Endothelial cell of umbilical vein (primary cell): Measurements from ENCODE around the gene ASB7. TPM values are rescaled to one million over a fixed set of nuclear protein-coding genes. Genes with fewer than 3 reads are reported as not detected.

Experiments used
- BruUV-seq: library from RNA; stranded (reverse); fragments of 400-500 nt; replicated peaks from 2 replicates; lab custom pipeline; 2021; lab: Mats Ljungman, UMichigan
- CTCF ChIA-PET: fragments of 300-600, 350-600 bp; sonication (Branson Sonifier 250); formaldehyde crosslinking; loops from one replicate; lab custom pipeline; 2021; ENCODE audit warnings: antibody characterized with exemption, inconsistent platforms; lab: Charles Lee
- POLR2A ChIA-PET: fragments of 300-600, 350-600 bp; sonication (Branson Sonifier 250); formaldehyde crosslinking; loops from one replicate; lab custom pipeline; 2021; ENCODE audit warnings: antibody characterized with exemption, inconsistent platforms; lab: Charles Lee
- DNase-seq: peaks from one replicate; pipeline ENCODE4 v3.0.0-alpha.2; 2011; ENCODE audit warnings: low read depth, low spot score
- FAIRE-seq: peaks from 2 replicates; lab custom pipeline; 2011; peaks lifted over from hg19 to GRCh38; lab: Jason Lieb, UNC
- H2AFZ ChIP-seq: 2 replicates; pipeline ENCODE4 v1.6.0; 2012; ENCODE audit warnings: low read depth, low read length, control low read depth, inconsistent platforms
- H3K27ac ChIP-seq: 2 replicates; pipeline ENCODE4 v1.5.1; 2011; ENCODE audit warnings: low read depth, mild to moderate bottlenecking, control low read depth, low read length, moderate library complexity; ENCODE audit not compliant: insufficient read depth
- H3K27me3 ChIP-seq, 2 experiments: 2 replicates each; pipeline versions ENCODE4 v1.6.0 to v1.6.1; 2011; ENCODE audit warnings: low read length in 2 of 2, mixed read lengths in 1 of 2; ENCODE audit not compliant: control insufficient read depth in 2 of 2, insufficient read depth in 2 of 2
- H3K36me3 ChIP-seq, 2 experiments: 2 replicates in 1 of 2; 3 replicates in 1 of 2; pipeline ENCODE4 v1.5.1; 2011; ENCODE audit warnings: low read length in 2 of 2, mild to moderate bottlenecking in 1 of 2, moderate library complexity in 1 of 2; ENCODE audit not compliant: control insufficient read depth in 2 of 2, insufficient read depth in 2 of 2; ENCODE audit errors: extremely low read depth in 1 of 2
- H3K4me1 ChIP-seq: 3 replicates; pipeline ENCODE4 v1.5.1; 2011; ENCODE audit warnings: mild to moderate bottlenecking, low read length; ENCODE audit not compliant: control insufficient read depth, insufficient read depth; ENCODE audit errors: extremely low read depth
- H3K4me2 ChIP-seq: 2 replicates; pipeline ENCODE4 v1.6.1; 2011; ENCODE audit warnings: low read length, control low read depth, mixed read lengths; ENCODE audit not compliant: insufficient read depth
- H3K4me3 ChIP-seq, 3 experiments: fragments of 200-600 bp in 1 of 3; sonication (generic), shearing (Covaris generic) in 1 of 3; replicated peaks in 1 of 3; 2 replicates each; pipeline ENCODE4 v1.5.1; 2011 to 2016; ENCODE audit warnings: control low read depth in 3 of 3, low read length in 3 of 3, mild to moderate bottlenecking in 2 of 3, inconsistent platforms in 1 of 3, low read depth in 1 of 3, moderate library complexity in 1 of 3; ENCODE audit not compliant: insufficient read depth in 1 of 3
- H3K79me2 ChIP-seq: 2 replicates; pipeline ENCODE4 v1.6.0; 2012; ENCODE audit warnings: low read length, inconsistent platforms; ENCODE audit not compliant: control insufficient read depth, insufficient read depth
- H3K9ac ChIP-seq: replicated peaks from 2 replicates; pipeline ENCODE3; 2011; ENCODE audit warnings: low read length, control low read depth; ENCODE audit not compliant: insufficient read depth; ENCODE audit errors: extremely low read depth
- H3K9me1 ChIP-seq: replicated peaks from 3 replicates; pipeline ENCODE4 v1.6.0; 2011; ENCODE audit warnings: mild to moderate bottlenecking, low read length; ENCODE audit not compliant: control insufficient read depth, insufficient read depth; ENCODE audit errors: extremely low read depth
- H3K9me3 ChIP-seq: replicated peaks from 2 replicates; pipeline ENCODE4 v1.5.1; 2012; ENCODE audit warnings: low read length, inconsistent platforms; ENCODE audit not compliant: control insufficient read depth, insufficient read depth
- H4K20me1 ChIP-seq: replicated peaks from 2 replicates; pipeline ENCODE3; 2011; ENCODE audit warnings: mild to moderate bottlenecking, low read length; ENCODE audit not compliant: control insufficient read depth, insufficient read depth; ENCODE audit errors: extremely low read depth
- EZH2 ChIP-seq: IDR thresholded peaks from 2 replicates; pipeline ENCODE4 v1.6.1; 2012; ENCODE audit warnings: borderline replicate concordance, low read depth, mild to moderate bottlenecking, moderate library complexity, low read length, inconsistent platforms; ENCODE audit not compliant: severe bottlenecking
- FOS ChIP-seq: IDR thresholded peaks from 2 replicates; pipeline ENCODE4 v1.6.1; 2011; ENCODE audit warnings: mild to moderate bottlenecking, low read length, moderate library complexity, borderline replicate concordance; ENCODE audit not compliant: insufficient read depth
- GATA2 ChIP-seq: IDR thresholded peaks from 2 replicates; pipeline ENCODE4 v1.7.0; 2011; ENCODE audit warnings: low read depth, mild to moderate bottlenecking, moderate library complexity, mixed read lengths, low read length; ENCODE audit not compliant: insufficient read length, insufficient read depth
- JUN ChIP-seq: IDR thresholded peaks from 2 replicates; pipeline ENCODE4 v1.6.1; 2011; ENCODE audit warnings: borderline replicate concordance, low read depth; ENCODE audit not compliant: insufficient read length, insufficient read depth
- MAX ChIP-seq: IDR thresholded peaks from 2 replicates; pipeline ENCODE4 v1.6.1; 2011; ENCODE audit not compliant: insufficient read depth, insufficient read length
- MYC ChIP-seq: IDR thresholded peaks from one replicate; pipeline ENCODE4 v1.6.1; 2011; ENCODE audit warnings: mild to moderate bottlenecking, low read depth, low read length
- POLR2A ChIP-seq: IDR thresholded peaks from 2 replicates; pipeline ENCODE4 v1.6.1; 2012; ENCODE audit warnings: low read depth, mild to moderate bottlenecking, control low read depth, low read length
- POLR2AphosphoS5 ChIP-seq: IDR thresholded peaks from 2 replicates; pipeline ENCODE4 v1.6.1; 2012; ENCODE audit warnings: low read depth, mild to moderate bottlenecking, control low read depth, low read length, moderate library complexity; ENCODE audit not compliant: insufficient read depth
- dilution Hi-C: fragments of 300-500 bp; cut with MboI; formaldehyde crosslinking; loops from one replicate; pipeline ENCODE4 v1.15.0; 2019; ENCODE audit warnings: low sequenced_read_pairs; ENCODE audit not compliant: extremely low pct_ligation_motif_present
- intact Hi-C: fragments of 100-400 bp; cut with micrococcal nuclease; formaldehyde crosslinking; loops from one replicate; pipeline ENCODE4 v1.10.0; 2022
- polyA plus RNA-seq, 4 experiments: library from polyadenylated mRNA; depleted of rRNA in 3 of 4; stranded (reverse) in 3 of 4; unstranded in 1 of 4; fragments of >200 nt; gene quantifications; 2 replicates each; pipeline versions ENCODE4 v1.2.1 to v1.2.3, GENCODE V29; 2011 to 2012; ENCODE audit warnings: missing spikeins in 1 of 4
- total RNA-seq: library from RNA; stranded (reverse); gene quantifications from 2 replicates; pipeline ENCODE4 v1.2.3, GENCODE V29; 2021
- TF ChIP-seq, protein P1 (sequence below), 2 donors: IDR thresholded peaks; 1 replicate in 1 of 2; 2 replicates in 1 of 2; pipeline ENCODE4 v1.5.1; 2011; ENCODE audit warnings: low read length in 2 of 2, mild to moderate bottlenecking in 2 of 2, moderate library complexity in 2 of 2, control low read depth in 1 of 2, inconsistent platforms in 1 of 2, low read depth in 1 of 2; ENCODE audit not compliant: insufficient read depth in 1 of 2; ENCODE audit errors: extremely low read depth in 1 of 2

ASB7 gene
- total and polyA plus RNA-seq, 2 donors (not counting 3 experiments of a cell fraction or from before 2014, with no cell fraction given): 6.8 to 13.3 TPM

- DNase-seq (no peak), FAIRE-seq (no peak)
- ChIA-PET CTCF (interaction anchor here (1.1 to 2.9 kb wide), 3 partner anchors 202 to 328 kb away, joined by 3 to 40 read pairs (median 19); no protein-coding TSS in a partner anchor), POLR2A (no interaction called here)
- BruUV-seq: no TSS peak
- H3K9me1 ChIP-seq: no peaks in the 10 kb centered on the region
- no peaks in the 10 kb centered on the region for H4K20me1 ChIP-seq
- H2AFZ ChIP-seq: no peak overlapping the region
- no peaks in the 10 kb centered on the region for H3K9me3 ChIP-seq
- H3K27ac ChIP-seq: no peak overlapping the region
- dilution Hi-C loops (no loop called here), intact Hi-C loops (no loop called here)
- no peak overlapping the region for H3K9ac ChIP-seq
- no peaks in the 10 kb centered on the region for H3K4me1 ChIP-seq
- H3K27me3 ChIP-seq: no peaks in the 10 kb centered on the region
- no peaks in the 10 kb centered on the region for H3K36me3 ChIP-seq
- no peak overlapping the region for H3K4me2 ChIP-seq
- TF ChIP-seq MYC (no peak), MAX (no peak), GATA2 (no peak), FOS (no peak), JUN (no peak), POLR2A (no peak), POLR2AphosphoS5 (no peak), EZH2 (no peak)
- TF ChIP-seq, protein P1, sequence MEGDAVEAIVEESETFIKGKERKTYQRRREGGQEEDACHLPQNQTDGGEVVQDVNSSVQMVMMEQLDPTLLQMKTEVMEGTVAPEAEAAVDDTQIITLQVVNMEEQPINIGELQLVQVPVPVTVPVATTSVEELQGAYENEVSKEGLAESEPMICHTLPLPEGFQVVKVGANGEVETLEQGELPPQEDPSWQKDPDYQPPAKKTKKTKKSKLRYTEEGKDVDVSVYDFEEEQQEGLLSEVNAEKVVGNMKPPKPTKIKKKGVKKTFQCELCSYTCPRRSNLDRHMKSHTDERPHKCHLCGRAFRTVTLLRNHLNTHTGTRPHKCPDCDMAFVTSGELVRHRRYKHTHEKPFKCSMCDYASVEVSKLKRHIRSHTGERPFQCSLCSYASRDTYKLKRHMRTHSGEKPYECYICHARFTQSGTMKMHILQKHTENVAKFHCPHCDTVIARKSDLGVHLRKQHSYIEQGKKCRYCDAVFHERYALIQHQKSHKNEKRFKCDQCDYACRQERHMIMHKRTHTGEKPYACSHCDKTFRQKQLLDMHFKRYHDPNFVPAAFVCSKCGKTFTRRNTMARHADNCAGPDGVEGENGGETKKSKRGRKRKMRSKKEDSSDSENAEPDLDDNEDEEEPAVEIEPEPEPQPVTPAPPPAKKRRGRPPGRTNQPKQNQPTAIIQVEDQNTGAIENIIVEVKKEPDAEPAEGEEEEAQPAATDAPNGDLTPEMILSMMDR (IDR thresholded peaks at IDR 0.05; ENCODE audit: extremely low read depth in 1 of 2, insufficient read depth in 1 of 2, low read depth in 1 of 2, low read length in 2 of 2): no peak
- no peaks in the 10 kb centered on the region for H3K79me2 ChIP-seq
- no peak overlapping the region for H3K4me3 ChIP-seq
Measured at GRCh38 chr15:100670505-100671021, 68.2 kb downstream of the ASB7 start.
